Ascending aorta (tissue), 2 donors: ENCODE results near the gene ATG14. TPM values are rescaled to one million over a fixed set of nuclear protein-coding genes. Genes with fewer than 3 reads are reported as not detected.
"Not testable (repeated sequence)": the region's sequence is repeated elsewhere in the genome, so short reads cannot be mapped to it uniquely, and the experiment has no call there.

Source experiments
- DNase-seq, 2 donors: peaks; one replicate each; pipeline ENCODE4 v3.0.0-alpha.2; 2019; ENCODE audit warnings: low spot score in 2 of 2
- H3K27ac ChIP-seq, 2 donors: fragments of 200-600 bp; sonication (generic); one replicate each; pipeline ENCODE4 v1.5.1; 2016 to 2017; ENCODE audit warnings: mild to moderate bottlenecking in 1 of 2
- H3K27me3 ChIP-seq: fragments of 200-600 bp; sonication (generic); one replicate; pipeline ENCODE4 v1.5.1; 2017
- H3K36me3 ChIP-seq, 2 donors: fragments of 200-600 bp; sonication (generic); one replicate each; pipeline ENCODE4 v1.5.1; 2016
- H3K4me1 ChIP-seq, 2 donors: fragments of 200-600 bp; sonication (generic); one replicate each; pipeline ENCODE4 v1.5.1; 2016 to 2017; ENCODE audit warnings: mild to moderate bottlenecking in 1 of 2
- H3K4me3 ChIP-seq, 2 donors: fragments of 200-600 bp; sonication (generic); one replicate each; pipeline ENCODE4 v1.5.1; 2016 to 2017; ENCODE audit warnings: mild to moderate bottlenecking in 1 of 2
- H3K9me3 ChIP-seq, 2 donors: fragments of 200-600 bp; sonication (generic); one replicate each; pipeline ENCODE4 v1.5.1; 2016
- intact Hi-C: fragments of 100-400 bp; cut with DNase I; formaldehyde crosslinking; loops from one replicate; pipeline ENCODE4 v1.15.1; 2023
- total RNA-seq: library from RNA; depleted of rRNA; stranded (reverse); fragments of >200 nt; gene quantifications from one replicate; pipeline ENCODE4 v1.1.0, GENCODE V29; 2016
- TF ChIP-seq, protein P1 (sequence below), 3 experiments: fragments of 200-600 bp in 2 of 3; fragments of 450-650 bp in 1 of 3; sonication (generic) in 2 of 3; IDR thresholded peaks; one replicate each; pipeline ENCODE4 v1.5.1; 2016 to 2019; ENCODE audit warnings: antibody characterized with exemption in 3 of 3, mild to moderate bottlenecking in 1 of 3, moderate library complexity in 1 of 3

ATG14 gene
- total RNA-seq, 1 donor from 2014 or later: 8.4 TPM

- Histone ChIP-seq H3K4me1 (no peaks in the 10 kb centered on the region), H3K9me3 (no peaks in the 10 kb centered on the region), H3K27me3 (no peaks in the 10 kb centered on the region), H3K27ac (no peak overlapping the region), H3K4me3 (no peak overlapping the region), H3K36me3 (peaks cover 20 to 27% of the 10 kb centered on the region in 2 donors)
- no peak for DNase-seq
- TF ChIP-seq, protein P1, sequence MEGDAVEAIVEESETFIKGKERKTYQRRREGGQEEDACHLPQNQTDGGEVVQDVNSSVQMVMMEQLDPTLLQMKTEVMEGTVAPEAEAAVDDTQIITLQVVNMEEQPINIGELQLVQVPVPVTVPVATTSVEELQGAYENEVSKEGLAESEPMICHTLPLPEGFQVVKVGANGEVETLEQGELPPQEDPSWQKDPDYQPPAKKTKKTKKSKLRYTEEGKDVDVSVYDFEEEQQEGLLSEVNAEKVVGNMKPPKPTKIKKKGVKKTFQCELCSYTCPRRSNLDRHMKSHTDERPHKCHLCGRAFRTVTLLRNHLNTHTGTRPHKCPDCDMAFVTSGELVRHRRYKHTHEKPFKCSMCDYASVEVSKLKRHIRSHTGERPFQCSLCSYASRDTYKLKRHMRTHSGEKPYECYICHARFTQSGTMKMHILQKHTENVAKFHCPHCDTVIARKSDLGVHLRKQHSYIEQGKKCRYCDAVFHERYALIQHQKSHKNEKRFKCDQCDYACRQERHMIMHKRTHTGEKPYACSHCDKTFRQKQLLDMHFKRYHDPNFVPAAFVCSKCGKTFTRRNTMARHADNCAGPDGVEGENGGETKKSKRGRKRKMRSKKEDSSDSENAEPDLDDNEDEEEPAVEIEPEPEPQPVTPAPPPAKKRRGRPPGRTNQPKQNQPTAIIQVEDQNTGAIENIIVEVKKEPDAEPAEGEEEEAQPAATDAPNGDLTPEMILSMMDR (IDR thresholded peaks at IDR 0.05): no peak
- intact Hi-C loops: no loop called here
These were observed 62.7 kb downstream of the ATG14 start for GRCh38 chr14:55348766-55349453.

- Histone ChIP-seq H3K9me3 (no peaks in the 10 kb centered on the region), H3K27me3 (no peaks in the 10 kb centered on the region), H3K36me3 (peaks cover 20 to 26% of the 10 kb centered on the region in 2 donors), H3K4me3 (no peak overlapping the region), H3K4me1 (no peaks in the 10 kb centered on the region), H3K27ac (no peak overlapping the region)
- TF ChIP-seq, protein P1 (IDR thresholded peaks at IDR 0.05): no peak
- intact Hi-C loops: no loop called here
- no peak for DNase-seq
These were observed 63.9 kb downstream of the ATG14 start for GRCh38 chr14:55347748-55348147.

GRCh38 chr14:55347040-55347439 is 64.6 kb downstream of the ATG14 start:
- Histone ChIP-seq H3K4me3 (no peak overlapping the region), H3K36me3 (peaks cover 15 to 18% of the 10 kb centered on the region in 2 donors), H3K27me3 (no peaks in the 10 kb centered on the region), H3K4me1 (no peaks in the 10 kb centered on the region), H3K9me3 (no peaks in the 10 kb centered on the region), H3K27ac (no peak overlapping the region)
- TF ChIP-seq, protein P1 (IDR thresholded peaks at IDR 0.05): no peak
- no peak for DNase-seq
- intact Hi-C loops: no loop called here

GRCh38 chr14:55344582-55345163 is 67.0 kb downstream of the ATG14 start:
- intact Hi-C loops, H3K27ac ChIP-seq, H3K4me1 ChIP-seq, H3K9me3 ChIP-seq, H3K4me3 ChIP-seq, H3K27me3 ChIP-seq, H3K36me3 ChIP-seq, DNase-seq: not testable (repeated sequence)

GRCh38 chr14:55341781-55342180 is 69.8 kb downstream of the ATG14 start:
- intact Hi-C loops: no loop called here

DNA sequence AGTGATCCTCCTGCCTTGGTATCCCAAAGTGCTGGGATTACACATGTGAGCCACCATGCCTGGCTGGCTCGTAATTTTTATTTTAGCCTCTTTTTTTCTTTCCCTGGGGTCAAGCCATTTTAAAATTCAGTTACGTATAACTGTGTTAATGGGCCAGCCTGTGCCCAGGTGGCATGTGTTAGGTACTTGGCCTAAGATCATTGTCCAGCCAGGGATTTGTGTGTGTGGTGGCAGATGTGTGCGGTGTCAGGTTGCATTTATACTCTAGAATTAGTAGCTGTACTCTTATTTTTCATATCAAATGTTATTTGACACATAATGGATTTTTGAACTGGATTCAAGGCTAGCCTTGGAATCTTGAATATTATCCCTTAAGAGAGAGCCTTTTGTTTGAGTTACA is 71.1 kb downstream of the ATG14 start:
- no peak overlapping the region for H3K27ac ChIP-seq
- H3K36me3 ChIP-seq: no peaks in the 10 kb centered on the region
- intact Hi-C loops: no loop called here
- H3K4me1 ChIP-seq: no peaks in the 10 kb centered on the region
- TF ChIP-seq, protein P1 (IDR thresholded peaks at IDR 0.05): no peak
- H3K4me3 ChIP-seq: no peak overlapping the region
- no peaks in the 10 kb centered on the region for H3K9me3 ChIP-seq
- no peaks in the 10 kb centered on the region for H3K27me3 ChIP-seq
- DNase-seq: no peak

More at GRCh38 chr14:55341781-55342180, 69.8 kb downstream of the ATG14 start:
- no peaks in the 10 kb centered on the region for H3K4me1 ChIP-seq
- H3K36me3 ChIP-seq: no peaks in the 10 kb centered on the region
- DNase-seq: no peak
- TF ChIP-seq, protein P1 (IDR thresholded peaks at IDR 0.05): no peak
- H3K9me3 ChIP-seq: no peaks in the 10 kb centered on the region
- H3K4me3 ChIP-seq: no peak overlapping the region
- H3K27ac ChIP-seq: no peak overlapping the region
- no peaks in the 10 kb centered on the region for H3K27me3 ChIP-seq
